ENCODE measurements around the gene MOGAT2. TPM values are rescaled to one million over a fixed set of nuclear protein-coding genes. Genes with fewer than 3 reads are reported as not detected.

Gene MOGAT2
- total RNA-seq, 1 experiment from 2014 or later: 0.08 TPM

GRCh38 chr11:75668451-75669297, 49.0 kb upstream of the MOGAT2 start, which contains the start of gene MAP6:
MAP6 (minus strand) TSS chr11:75669038; CDS start chr11:75668369, 669 bp downstream.
- no peak for DNase-seq (ENCODE audit: low read depth, low spot score)
- H3K9me3 ChIP-seq (ENCODE audit: control insufficient read depth, insufficient read depth, low read depth, low read length): no peaks in the 10 kb centered on the region
- H3K27ac ChIP-seq (ENCODE audit: low read length): no peak within 1 kb of the TSS
- no peaks in the 10 kb centered on the region for H3K4me1 ChIP-seq (ENCODE audit: control insufficient read depth, insufficient read depth, low read length)
- TF ChIP-seq TCF7L2 (IDR thresholded peaks at IDR 0.05; ENCODE audit: low read depth, low read length) (no peak), SIN3A (IDR thresholded peaks at IDR 0.05; ENCODE audit: borderline replicate concordance, insufficient read depth, low read depth, low read length) (no peak), POLR2AphosphoS5 (IDR thresholded peaks at IDR 0.05; ENCODE audit: low read depth, low read length) (no peak)
- TF ChIP-seq, protein P1, sequence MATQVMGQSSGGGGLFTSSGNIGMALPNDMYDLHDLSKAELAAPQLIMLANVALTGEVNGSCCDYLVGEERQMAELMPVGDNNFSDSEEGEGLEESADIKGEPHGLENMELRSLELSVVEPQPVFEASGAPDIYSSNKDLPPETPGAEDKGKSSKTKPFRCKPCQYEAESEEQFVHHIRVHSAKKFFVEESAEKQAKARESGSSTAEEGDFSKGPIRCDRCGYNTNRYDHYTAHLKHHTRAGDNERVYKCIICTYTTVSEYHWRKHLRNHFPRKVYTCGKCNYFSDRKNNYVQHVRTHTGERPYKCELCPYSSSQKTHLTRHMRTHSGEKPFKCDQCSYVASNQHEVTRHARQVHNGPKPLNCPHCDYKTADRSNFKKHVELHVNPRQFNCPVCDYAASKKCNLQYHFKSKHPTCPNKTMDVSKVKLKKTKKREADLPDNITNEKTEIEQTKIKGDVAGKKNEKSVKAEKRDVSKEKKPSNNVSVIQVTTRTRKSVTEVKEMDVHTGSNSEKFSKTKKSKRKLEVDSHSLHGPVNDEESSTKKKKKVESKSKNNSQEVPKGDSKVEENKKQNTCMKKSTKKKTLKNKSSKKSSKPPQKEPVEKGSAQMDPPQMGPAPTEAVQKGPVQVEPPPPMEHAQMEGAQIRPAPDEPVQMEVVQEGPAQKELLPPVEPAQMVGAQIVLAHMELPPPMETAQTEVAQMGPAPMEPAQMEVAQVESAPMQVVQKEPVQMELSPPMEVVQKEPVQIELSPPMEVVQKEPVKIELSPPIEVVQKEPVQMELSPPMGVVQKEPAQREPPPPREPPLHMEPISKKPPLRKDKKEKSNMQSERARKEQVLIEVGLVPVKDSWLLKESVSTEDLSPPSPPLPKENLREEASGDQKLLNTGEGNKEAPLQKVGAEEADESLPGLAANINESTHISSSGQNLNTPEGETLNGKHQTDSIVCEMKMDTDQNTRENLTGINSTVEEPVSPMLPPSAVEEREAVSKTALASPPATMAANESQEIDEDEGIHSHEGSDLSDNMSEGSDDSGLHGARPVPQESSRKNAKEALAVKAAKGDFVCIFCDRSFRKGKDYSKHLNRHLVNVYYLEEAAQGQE (IDR thresholded peaks at IDR 0.05; ENCODE audit: insufficient read depth in 1 of 2, low read depth in 2 of 2, low read length in 1 of 2): no peak
- TF ChIP-seq, protein P2, sequence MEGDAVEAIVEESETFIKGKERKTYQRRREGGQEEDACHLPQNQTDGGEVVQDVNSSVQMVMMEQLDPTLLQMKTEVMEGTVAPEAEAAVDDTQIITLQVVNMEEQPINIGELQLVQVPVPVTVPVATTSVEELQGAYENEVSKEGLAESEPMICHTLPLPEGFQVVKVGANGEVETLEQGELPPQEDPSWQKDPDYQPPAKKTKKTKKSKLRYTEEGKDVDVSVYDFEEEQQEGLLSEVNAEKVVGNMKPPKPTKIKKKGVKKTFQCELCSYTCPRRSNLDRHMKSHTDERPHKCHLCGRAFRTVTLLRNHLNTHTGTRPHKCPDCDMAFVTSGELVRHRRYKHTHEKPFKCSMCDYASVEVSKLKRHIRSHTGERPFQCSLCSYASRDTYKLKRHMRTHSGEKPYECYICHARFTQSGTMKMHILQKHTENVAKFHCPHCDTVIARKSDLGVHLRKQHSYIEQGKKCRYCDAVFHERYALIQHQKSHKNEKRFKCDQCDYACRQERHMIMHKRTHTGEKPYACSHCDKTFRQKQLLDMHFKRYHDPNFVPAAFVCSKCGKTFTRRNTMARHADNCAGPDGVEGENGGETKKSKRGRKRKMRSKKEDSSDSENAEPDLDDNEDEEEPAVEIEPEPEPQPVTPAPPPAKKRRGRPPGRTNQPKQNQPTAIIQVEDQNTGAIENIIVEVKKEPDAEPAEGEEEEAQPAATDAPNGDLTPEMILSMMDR (IDR thresholded peaks at IDR 0.05): no peak
- ChIA-PET CTCF (no interaction called here), POLR2A (no interaction called here)
- H3K27me3 ChIP-seq (ENCODE audit: control insufficient read depth, insufficient read depth, low read length): peaks cover 60% of the 10 kb centered on the region
- intact Hi-C loops (cut with micrococcal nuclease; ENCODE audit: unreplicated experiment): no loop called here
- ATAC-seq: peak; percentile 73
- no peaks in the 10 kb centered on the region for H3K36me3 ChIP-seq (ENCODE audit: control insufficient read depth, insufficient read depth, low read length)
- in situ Hi-C loops (cut with HindIII; ENCODE audit: low pct_unique_long_range_greater_than_20kb, low sequenced_read_pairs): no loop called here
- BruUV-seq (replicated peaks): no TSS peak
- peak within 1 kb of the TSS; percentile 40 to 48 for H3K4me3 ChIP-seq (ENCODE audit: low read depth in 2 of 2, low read length in 2 of 2)

DNA sequence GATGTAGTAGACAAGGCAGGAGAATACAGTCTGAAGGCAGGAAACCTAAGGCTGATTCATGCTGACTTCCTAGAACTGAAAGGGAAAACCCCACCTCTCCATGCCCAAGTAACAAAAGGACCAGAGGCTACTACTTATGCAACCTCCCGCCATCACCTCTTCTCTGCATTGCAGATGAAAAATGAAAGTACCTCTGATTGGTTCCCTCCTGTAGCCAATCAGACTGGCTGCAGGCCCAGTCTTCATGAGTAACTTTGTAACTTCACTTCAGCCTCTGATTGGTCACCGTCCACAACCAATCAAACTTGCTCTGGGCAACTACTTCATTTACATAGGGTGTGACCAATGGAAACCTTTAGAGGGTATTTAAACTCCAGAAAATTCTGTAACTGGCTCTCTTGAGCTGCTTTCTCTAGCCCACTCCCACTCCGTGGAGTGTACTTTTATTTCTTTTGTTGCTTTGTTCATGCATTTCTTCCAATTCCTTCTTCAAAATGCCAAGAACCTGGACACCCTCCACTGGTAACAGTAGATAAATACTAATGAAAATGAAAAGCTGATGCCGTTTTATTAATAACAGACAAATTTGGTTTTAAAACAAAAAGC, 43.6 kb upstream of the MOGAT2 start:
- Histone ChIP-seq H3K27ac (ENCODE audit: low read length) (no peak overlapping the region), H3K36me3 (ENCODE audit: control insufficient read depth, insufficient read depth, low read length) (no peaks in the 10 kb centered on the region), H3K4me3 (ENCODE audit: low read depth in 2 of 2, low read length in 2 of 2) (no peak overlapping the region), H3K4me1 (ENCODE audit: control insufficient read depth, insufficient read depth, low read length) (no peaks in the 10 kb centered on the region), H3K27me3 (ENCODE audit: control insufficient read depth, insufficient read depth, low read length) (peaks cover 36% of the 10 kb centered on the region), H3K9me3 (ENCODE audit: control insufficient read depth, insufficient read depth, low read depth, low read length) (no peaks in the 10 kb centered on the region)
- BruUV-seq (replicated peaks): no TSS peak
- no peak for TF ChIP-seq TCF7L2 (IDR thresholded peaks at IDR 0.05; ENCODE audit: low read depth, low read length)
- TF ChIP-seq, protein P1 (IDR thresholded peaks at IDR 0.05; ENCODE audit: insufficient read depth in 1 of 2, low read depth in 2 of 2, low read length in 1 of 2): no peak
- TF ChIP-seq, protein P2 (IDR thresholded peaks at IDR 0.05): no peak
- TF ChIP-seq POLR2AphosphoS5 (IDR thresholded peaks at IDR 0.05; ENCODE audit: low read depth, low read length): no peak
- TF ChIP-seq SIN3A (IDR thresholded peaks at IDR 0.05; ENCODE audit: borderline replicate concordance, insufficient read depth, low read depth, low read length): no peak
- CTCF ChIA-PET: interaction anchor here (0.6 kb wide), 1 partner anchor 141 kb away, joined by 4 read pairs; no protein-coding TSS in a partner anchor
- DNase-seq (ENCODE audit: low read depth, low spot score): no peak
- POLR2A ChIA-PET: no interaction called here
- ATAC-seq: no peak
- intact Hi-C loops (cut with micrococcal nuclease; ENCODE audit: unreplicated experiment) (no loop called here), in situ Hi-C loops (cut with HindIII; ENCODE audit: low pct_unique_long_range_greater_than_20kb, low sequenced_read_pairs) (no loop called here)

All from Panc1 (cell line).